Cortex of kidney (tissue), 1 donor: Measurements from ENCODE around the gene TFR2.

Experiments used
- DNase-seq: peaks from one replicate; lab custom pipeline; 2025; lab: John Stamatoyannopoulos, UW

The TFR2 gene

DNA sequence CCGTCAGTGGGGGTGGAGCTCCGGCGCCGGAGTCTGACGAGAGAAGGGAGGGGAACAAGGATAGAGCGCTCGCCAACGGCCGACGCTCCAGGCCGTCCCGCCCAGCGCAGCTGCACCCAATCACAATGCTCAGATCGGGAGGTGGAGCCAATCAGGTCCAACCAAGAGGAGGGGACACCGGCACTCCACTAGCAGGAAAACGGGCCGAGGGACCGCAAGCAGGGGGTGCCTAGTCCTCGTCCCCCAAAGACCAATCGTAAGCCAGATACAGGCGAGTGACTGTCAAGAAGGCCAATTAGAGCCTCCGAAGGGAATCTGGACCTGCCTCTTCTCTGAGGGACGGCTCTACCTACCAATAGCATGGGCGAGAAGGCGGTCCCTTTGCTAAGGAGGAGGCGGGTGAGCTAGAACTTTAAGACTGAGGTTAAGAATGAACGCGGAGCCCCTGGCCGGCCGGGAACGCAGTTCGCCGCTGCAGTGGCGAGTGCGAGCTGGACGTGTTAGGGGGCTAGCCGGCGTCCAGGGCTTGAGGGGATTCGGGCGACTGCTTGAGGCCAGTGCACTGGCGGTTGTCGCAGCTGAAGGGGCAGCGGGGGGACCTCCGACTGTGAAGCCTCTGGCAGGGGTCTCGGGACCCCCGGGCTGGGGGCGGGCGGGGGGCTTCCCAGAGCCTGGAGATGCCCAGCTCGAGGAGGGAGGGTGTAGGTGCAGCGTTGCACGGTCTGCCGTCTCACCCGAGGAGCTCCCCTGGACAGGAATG lies 54.9 kb downstream of the TFR2 start, which contains the start of gene FBXO24:
FBXO24 (plus strand) TSS at position 63 of the 760 bp plus-strand sequence; CDS start at position 361, 298 bp downstream.
- DNase-seq: peak; percentile 90

DNA sequence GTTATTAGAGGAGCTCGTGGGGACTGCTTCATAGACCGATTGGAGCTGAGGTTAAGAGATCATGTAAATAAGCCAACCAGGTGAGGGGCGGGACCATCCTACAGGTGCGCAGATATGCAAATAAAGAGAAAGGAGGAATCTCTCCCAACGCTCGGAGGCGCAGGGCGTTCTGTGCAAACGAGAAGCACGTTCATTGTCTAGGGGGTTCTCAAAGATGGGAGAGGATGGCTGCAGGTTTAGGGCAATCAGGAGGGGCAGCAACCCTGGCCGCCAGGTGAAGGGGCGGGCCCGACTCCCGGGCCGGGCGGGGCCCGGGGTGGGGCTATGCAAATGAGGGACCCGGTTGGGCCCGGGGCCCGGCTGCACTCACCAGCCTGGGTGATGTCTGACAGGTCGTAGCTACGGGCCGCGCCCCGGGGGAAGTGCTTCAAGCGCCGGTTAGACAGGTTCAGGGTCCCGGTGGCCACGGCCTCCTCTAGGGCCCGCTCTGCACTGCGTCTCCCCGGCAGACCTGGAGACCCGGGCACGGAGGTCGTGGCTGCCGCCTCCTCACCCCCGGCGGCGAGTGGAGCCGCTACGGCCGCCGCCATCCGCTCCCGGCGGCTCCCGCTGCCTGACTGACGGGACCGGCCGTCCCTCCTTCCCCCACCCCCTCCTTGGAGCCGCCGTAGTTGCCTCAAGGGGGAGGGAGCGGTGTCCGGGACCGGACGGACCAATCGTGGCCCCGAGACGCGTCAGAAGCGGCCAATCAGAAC lies 55.7 kb downstream of the TFR2 start, which contains the start of gene LRCH4:
LRCH4 (minus strand) TSS at position 619 of the 755 bp plus-strand sequence; CDS start at position 590, 29 bp downstream.
- no peak for DNase-seq

DNA sequence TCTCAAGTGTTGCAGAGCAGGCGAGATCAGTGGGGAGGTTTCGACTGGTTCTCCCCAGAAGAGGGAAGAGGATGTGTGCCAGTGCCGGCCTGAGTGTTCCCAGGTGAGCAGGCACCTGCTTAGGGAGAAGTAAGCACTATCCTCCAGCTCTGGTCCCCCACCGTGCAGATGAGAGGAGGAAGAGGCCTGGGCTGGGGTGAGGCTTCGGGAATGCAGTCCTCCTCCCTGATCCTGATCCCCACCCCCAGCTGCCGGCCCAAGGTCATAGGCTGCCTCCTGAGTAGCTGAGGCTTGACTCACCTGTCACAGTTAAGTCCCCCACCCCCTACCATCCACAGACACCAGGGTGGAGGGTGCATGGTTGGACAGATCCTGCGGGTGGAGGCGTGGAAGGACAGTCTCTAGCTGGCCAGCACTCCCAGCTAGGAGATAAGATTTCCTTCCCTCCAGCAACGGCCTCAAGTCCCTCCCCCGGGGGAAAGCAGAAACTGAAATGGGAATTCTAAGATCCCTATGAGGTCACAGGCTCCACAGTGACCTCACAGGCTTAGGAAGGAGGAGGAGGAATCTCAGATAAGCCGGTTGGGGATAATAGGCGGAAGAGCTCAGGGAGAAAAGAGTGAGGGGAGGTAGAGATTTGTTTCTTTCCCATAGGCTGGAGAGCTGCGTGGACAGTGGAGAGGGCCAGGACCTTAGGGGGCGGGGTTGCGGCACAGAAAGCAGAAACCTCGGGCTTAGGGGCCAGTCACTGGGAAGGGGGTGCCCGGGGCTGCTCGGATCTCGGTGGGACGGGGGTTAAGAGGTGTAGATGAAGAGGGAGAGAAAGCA lies 56.5 kb downstream of the TFR2 start:
- no peak for DNase-seq

DNA sequence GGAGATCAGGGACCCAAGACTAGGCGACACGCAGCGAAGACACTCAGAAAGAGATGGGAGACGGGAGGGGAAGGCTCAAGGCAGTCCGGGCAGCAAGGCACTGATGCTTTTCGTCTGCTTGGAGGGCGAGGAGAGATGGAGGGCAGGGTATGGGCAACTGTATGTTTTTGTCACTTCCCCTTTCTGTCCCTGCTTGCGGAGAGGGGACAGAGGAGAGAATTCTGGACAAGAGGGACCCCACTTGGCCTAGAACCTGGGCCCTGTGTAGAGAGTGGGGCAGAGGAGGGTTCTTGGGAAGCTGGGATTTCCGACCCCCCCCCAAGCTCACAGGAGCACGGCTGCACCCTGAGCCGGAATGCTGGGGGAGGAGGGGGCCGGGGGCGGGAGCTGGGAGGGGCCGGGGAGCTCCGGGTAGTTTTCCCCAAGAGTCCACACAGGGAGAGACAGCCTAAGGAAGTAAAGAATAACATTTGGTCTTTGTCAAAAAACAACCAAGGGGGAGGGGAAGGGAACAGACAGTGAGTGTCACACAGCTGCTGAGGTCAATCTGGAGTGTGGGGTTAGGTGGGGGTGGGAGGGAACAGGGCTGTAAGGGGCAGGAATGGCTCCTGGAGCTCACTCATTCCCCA lies 57.2 kb downstream of the TFR2 start:
- no peak for DNase-seq

DNA sequence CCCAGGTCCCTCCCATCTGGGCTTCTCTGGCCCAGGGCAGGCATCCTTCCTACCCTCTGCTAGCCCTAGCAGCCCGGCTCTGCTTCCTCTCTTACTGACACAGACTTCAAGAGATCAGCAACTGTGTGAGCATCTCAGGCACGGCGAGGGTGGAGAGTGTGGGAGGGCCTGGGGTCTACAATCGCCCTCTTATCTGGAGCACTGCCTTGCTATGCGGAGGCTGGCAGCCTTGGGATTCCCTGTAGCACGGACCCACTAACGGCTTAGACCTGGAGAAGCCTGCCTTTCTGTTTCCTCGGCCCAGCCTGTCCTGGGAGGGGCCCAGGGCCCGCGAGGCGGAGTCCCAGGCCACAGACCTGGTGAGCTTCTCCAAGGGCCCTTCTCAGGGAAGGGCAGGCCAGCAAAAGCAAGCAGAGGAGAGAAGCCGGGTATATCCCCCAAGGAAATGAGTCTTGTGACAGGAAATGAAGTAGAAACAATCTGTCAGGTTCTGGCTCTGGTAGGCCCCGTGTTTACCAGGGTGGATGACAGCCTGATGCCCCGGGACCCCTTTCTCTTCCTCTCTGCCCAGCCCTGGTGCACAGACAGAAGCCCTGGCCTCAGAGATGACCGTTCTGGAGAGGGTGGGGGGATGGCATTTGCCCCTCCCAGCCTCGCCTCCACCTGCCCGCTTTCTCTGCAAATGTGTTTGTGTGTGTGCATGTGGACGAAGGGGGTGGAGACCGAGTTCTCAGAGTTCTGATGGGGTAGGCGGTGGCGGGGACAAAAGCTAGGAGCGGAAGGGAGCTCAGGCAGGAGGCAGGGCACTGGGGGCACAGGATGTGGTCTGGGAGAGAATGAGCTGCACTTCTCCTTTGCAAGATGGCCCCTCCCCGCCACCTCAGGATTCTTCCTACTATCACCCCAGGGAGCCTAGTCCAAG lies 58.0 kb downstream of the TFR2 start:
- no peak for DNase-seq

DNA sequence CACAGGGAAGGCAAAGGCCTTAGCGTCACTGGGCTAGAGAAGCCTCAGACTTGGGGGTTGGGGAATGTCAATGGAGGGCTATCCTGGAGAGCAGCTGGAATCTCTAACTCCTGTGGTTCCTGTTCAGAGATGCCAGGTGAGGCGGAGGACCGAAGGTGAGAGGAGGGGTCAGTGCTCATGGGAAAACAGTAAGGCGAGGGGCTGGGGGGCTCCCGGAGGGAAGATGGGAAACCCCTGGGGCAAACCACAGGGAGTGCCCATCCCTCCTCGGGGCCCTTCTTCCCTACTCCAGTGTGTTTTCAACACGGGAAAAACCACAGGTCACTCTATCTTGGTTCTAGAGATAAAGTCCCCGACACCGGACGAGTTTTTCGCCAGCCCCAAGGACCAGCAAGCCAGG lies 58.7 kb downstream of the TFR2 start:
- DNase-seq: no peak

DNA sequence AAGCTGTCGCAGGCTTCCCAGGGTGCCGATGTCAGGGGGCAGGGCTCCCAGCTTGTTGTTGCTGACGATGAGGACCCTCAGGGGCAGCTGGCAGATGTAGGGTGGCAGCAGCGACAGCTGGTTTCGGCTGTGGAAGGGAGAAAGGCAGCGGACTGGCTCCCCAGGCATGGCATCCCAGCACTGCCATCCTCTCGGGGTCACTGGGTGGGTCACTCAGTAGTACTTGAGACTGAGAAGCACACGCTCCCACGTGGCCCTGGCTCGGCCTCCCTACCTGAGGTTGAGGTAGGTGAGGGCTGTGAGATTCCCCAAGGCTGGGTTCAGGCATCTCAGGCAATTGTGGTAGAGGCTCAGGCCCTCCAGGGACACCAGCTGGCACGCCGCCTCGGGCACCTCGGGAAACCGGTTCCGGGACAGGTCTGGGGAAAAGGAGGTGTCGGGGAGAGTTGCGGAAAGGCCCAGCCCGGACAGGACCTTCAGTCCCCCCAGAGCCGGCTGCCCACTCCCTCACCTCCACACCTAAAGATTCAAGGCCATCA lies 59.2 kb downstream of the TFR2 start:
- no peak for DNase-seq

DNA sequence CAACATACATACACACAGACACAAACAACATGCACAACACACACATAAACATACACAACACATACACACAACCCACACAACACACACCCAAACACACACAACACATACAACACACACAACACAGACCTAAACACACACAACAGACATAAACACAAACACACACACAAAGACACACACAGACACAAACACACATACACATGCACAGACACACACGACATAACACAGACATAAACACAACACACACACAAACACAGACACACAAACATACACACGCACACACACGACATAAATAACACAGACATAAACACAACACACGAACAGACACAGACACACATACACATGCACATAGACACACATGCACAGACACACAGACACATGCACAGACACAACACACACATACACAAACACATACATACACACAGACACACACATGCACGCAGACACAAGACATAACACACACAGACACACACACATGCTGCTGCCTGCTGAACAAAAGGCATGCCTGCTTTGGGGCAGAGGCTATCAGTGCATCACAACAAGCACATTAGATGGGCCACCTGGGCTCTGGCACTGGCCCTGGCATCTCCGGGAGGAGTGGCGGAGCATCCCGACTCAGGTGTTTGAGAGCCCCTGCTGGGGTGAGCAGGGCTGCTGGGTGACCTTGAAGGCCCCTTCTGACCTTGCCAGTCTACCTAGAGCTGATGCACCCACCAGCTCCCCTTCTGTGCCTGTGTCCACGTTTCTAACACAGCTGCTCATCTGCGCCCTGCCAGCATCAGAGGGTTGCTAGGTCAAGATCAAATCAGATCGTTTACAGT lies 60.7 kb downstream of the TFR2 start:
- no peak for DNase-seq

DNA sequence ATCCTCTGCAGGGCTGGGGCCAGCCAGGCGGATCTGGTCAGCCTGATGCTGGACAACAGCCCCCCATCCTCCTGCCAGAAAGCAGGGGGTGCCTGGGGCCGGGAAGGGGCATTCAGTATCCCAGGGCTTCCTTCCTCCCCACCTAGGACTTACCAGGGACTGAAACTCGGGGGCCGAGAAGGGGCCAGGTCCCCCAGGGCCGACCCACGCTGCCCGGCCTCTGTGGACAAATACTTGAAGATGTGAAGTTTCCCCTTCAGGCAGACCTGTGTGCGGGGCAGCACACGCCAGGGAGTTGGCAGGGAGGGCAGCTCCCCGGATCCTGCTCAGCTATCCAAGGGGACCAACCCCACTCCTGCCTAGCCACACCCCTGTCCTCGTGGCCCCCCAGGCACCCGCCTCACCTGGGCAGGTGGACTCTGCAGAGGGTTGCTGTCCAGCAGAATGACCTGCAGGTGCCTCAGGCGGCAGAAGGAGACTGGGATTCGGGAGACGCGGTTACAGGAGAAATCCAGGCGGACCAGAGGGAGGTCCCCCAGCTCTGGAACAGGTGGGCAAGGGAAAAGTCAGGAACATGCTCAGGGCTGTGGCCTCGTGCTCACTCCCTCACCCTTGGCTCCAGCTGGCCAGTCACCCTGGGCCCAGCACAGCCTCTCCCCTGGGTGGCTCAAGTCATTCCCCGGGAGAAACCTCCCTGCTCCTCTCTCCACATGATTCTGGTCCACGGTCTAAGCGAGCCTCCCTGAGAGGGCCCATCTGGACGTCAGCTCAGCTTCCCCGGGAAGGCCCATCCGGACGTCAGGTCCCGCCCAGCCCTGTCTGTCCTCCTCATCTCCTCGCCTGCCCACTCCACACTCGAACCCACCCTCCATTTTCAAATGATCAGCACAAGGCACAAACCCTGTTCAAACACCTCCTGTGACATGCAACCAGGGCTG lies 62.8 kb downstream of the TFR2 start:
- no peak for DNase-seq

DNA sequence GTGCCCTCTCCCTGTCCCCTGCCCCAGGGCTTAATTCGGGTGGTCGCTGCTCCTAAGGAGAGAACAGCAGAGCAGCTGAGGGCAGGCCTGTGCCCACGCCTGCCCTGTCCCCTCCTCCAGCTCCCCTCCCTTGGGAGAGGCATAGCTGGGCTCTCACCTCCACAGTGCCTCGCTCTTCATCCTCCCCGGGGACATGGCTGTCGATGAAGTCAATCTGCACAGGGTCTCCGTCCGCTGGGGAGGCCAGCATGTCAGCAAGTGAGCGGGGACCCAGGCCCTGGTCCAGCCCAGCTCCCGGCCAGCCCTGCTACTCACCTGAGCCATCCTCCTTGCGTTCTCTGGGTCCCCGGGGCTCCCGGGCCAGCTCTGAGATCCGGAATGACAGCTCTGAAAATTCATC lies 63.8 kb downstream of the TFR2 start:
- no peak for DNase-seq

DNA sequence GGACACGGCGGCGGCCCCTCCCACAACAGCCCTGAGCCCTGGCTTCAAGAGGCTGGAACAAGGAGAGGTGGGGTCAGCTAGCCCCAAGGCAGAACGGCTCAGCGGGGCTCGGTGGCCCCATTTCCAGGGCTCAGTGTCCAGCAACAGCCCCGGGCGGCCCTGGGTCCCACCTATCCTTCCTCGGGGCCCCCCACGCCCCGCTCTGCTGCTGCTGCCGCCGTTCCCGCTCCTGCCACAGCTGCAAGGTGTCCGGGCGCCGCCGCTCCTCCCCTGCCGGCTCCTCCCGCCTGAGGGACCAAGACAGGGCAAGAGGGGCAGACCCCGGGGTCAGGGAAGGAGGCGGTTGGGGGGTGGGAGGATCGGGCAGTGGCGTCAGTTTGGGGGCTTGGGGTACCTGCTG lies 64.2 kb downstream of the TFR2 start:
- no peak for DNase-seq

DNA sequence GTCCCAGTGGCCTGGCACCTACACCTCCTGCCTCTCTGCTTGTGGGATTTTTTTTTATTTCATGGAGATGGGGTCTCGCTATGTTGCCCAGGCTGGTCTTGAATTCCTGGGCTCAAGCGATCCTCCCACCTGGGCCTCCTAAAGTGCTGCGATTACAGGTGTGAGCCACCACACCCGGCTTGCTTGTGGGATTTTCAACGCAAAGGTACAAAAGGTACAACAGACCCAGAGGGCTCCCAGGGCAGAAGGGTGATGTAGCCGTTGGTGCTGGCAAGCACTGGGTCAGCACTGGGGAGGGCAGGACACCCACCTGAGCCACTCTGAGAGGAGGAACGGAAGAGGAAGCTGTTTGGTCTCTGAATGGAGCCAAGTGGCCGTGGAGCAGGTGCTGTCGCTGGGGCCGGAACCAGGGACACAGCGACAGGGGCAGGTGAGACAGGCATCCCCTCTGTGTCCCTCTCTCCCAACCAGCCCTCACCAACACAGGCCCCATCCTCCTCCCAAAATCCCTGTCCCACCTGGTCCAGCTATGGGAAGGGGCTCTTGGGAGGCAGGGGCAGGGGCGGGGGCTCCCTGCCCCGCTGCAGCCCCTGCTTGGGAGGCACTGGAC lies 64.9 kb downstream of the TFR2 start:
- DNase-seq: no peak

DNA sequence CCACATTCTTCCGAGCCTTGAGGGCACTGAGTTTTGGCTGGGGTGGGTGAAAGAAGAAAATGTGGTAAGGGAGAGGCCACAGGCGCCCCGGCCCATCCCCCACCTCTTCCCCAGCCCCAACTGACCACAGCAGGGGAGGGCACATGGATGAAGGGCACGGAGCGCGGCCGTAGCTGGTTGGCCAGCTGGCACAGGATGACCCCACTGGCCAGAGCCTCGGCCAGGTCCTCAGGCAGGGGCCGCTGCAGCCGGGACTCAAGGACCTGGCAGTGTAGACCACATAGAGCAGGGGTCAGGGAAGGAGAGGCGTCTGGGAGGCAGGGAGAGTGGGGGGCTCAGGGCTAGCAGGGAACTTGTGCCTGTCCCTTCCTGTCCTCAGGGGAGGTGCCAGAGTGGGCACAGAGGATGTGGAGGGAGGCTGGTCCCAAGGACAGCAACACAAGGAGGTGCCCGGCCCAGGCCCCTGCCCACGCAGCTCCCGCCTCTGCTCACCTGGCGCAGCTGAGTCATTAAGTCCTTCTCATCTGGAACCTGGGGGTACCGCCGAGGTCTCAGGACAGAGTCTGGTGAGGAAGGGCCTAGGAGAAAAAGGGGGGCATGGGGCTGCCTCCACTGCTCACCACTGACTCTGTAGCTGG lies 65.5 kb downstream of the TFR2 start:
- no peak for DNase-seq

DNA sequence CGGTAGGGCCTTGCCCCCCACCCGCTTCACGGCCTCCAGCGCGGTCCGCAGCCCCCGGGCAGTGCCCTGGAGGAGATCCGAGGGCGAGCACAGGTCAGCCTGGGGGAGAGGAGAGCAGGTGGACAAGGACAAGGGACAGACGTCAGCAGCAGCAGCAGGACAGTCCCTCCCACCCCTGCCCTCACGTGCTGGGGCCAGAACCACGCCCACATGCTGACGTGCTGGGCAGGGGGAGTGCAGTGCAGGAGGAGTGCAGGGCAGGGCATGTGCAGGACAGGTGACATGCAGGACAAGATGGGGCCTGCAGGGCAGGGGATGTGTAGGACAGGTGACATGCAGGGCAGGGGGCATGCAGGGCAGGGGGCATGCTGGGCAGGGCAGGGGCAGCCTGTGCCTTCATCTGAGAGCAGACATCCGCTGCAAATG lies 66.1 kb downstream of the TFR2 start:
- no peak for DNase-seq

DNA sequence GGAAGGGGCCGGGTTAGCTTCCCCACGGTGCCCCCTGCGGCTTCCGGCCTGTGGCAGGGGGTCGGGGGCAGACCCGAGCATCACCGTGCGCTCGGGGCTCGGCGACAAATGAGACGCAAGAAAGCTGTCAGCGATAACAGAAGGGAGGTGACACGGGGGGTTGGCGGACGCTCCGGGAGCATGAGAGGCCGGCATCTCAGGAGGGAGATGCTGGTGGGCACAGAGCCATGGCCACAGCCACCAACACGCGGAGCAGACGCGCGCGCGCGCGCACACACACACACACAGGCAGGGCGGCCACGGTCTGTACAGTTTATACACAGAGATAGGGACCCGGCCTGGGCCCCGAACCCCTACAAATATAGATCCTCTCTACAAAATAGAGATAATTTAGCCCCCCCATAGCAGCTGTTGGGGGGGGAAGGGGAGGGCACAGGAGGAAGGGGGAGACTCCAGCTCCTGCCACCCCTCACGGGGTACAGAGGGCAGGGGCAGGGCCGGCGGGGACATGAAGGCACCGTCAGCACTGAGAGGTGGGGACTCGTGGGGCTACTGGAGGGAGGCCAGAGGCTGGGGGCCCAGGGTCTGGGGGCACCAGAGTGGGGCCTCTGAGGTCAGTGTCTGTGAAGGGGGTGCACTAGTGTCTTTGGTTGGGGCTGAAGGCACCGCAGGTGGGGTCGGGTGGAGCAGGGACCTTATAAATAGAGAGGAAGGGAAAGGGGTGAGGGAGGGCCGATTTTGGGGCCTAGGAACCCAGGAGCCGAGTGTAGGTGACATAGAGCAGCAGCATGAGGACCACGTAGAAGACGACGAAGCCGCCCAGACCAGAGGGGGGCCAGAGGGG lies 66.8 kb downstream of the TFR2 start:
- no peak for DNase-seq

DNA sequence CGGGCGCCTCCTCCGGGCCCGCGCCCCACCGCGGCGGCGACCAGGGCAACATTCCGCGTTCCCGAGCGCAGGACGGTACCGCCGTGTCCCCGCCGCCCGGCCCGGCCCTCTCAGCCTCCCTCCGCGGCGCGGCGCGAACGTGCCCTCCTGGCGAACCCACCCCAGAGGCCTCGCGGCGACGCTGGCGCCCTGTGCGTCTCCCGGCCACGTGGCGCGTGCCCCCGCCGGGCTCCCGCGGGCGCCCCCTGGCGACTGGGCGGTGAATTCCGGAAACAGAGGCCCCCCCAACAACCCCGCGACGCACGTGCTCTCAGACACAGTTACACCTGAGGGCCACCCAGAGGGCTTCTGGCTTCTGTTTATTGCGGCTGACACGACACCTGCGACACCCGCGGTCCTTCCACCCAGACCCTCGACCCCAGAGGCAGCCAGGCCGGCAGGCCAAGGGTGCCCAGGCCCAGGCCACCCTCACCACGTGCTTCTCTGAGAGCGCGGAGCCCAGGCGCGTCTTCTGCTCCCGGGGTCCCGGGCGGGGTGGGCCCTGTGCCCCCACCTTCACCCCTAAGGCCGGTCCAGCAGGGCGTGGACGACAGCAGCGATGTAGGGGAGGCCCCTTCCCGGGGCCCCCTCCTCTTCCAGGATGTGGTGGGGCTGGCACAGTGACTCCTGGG lies 67.5 kb downstream of the TFR2 start, which contains the start of gene SAP25:
SAP25 (minus strand) TSS at position 210 of the 671 bp plus-strand sequence; CDS start at position 52, 158 bp downstream.
- DNase-seq: no peak
